Measurements from ENCODE around the gene ISYNA1. TPM values are rescaled to one million over a fixed set of nuclear protein-coding genes. Genes with fewer than 3 reads are reported as not detected.

The ISYNA1 gene
- total and polyA plus RNA-seq, 2 donors (not counting 3 experiments of a cell fraction or from before 2014, with no cell fraction given) = 69.0 to 70.2 TPM

DNA sequence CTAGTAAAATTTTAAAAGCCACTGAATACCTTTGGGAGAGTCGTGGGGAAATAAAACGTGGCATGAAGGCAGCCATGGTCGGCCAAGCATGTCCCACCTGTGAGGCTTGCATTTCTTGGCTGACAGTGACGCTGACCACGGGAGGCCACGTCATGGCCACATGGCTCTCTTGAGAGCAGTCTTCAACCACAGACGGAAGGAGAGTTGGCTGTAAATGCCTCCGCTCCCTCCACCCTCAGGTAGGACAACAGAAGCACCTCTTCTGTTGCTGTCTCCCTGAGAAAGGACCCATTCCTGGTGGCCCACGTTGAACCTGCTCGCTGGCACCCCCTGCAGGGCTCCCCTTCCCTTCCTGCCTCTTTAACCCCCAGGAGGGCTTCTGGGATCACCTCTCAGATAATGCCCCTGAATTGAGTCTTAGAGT is 29.9 kb downstream of the ISYNA1 start:
- H3K27ac ChIP-seq (ENCODE audit: insufficient read depth, low read depth, low read length) = no peak overlapping the region
- FAIRE-seq (peak; percentile 80), DNase-seq (ENCODE audit: low read depth, low spot score) (no peak)
- CTCF ChIA-PET = interaction anchor here (7.9 kb wide), 1 partner anchor 19 kb away, joined by 64 read pairs; no protein-coding TSS in a partner anchor
- H3K4me2 ChIP-seq (ENCODE audit: insufficient read depth, low read length) = no peak overlapping the region
- POLR2A ChIA-PET = no interaction called here
- dilution Hi-C loops (cut with MboI; ENCODE audit: extremely low pct_ligation_motif_present, low sequenced_read_pairs) (no loop called here), intact Hi-C loops (cut with micrococcal nuclease) (no loop called here)
- no peaks in the 10 kb centered on the region for H3K9me3 ChIP-seq (replicated peaks; ENCODE audit: control insufficient read depth, insufficient read depth, low read length)
- no peak overlapping the region for H3K4me3 ChIP-seq (replicated peaks in 1 of 3; ENCODE audit: insufficient read depth in 1 of 3, low read depth in 1 of 3, low read length in 3 of 3)
- H3K4me1 ChIP-seq (ENCODE audit: control insufficient read depth, extremely low read depth, insufficient read depth, low read length) = no peaks in the 10 kb centered on the region
- H3K9ac ChIP-seq (replicated peaks; ENCODE audit: extremely low read depth, insufficient read depth, low read length) = no peak overlapping the region
- H3K9me1 ChIP-seq (replicated peaks; ENCODE audit: control insufficient read depth, extremely low read depth, insufficient read depth, low read length) = no peaks in the 10 kb centered on the region
- no peaks in the 10 kb centered on the region for H3K79me2 ChIP-seq (ENCODE audit: control insufficient read depth, insufficient read depth, low read length)
- no TSS peak for BruUV-seq (replicated peaks)
- TF ChIP-seq EZH2 (IDR thresholded peaks at IDR 0.05; ENCODE audit: borderline replicate concordance, low read depth, low read length, severe bottlenecking) = no peak
- TF ChIP-seq MYC (IDR thresholded peaks at IDR 0.05; ENCODE audit: low read depth, low read length) = no peak
- no peak for TF ChIP-seq POLR2AphosphoS5 (IDR thresholded peaks at IDR 0.05; ENCODE audit: insufficient read depth, low read depth, low read length)
- TF ChIP-seq GATA2 (IDR thresholded peaks at IDR 0.05; ENCODE audit: insufficient read depth, insufficient read length, low read depth, low read length) = no peak
- TF ChIP-seq JUN (IDR thresholded peaks at IDR 0.05; ENCODE audit: borderline replicate concordance, insufficient read depth, insufficient read length, low read depth) = no peak
- peak; percentile 55 to 69 for TF ChIP-seq CTCF (IDR thresholded peaks at IDR 0.05; ENCODE audit: extremely low read depth in 1 of 2, insufficient read depth in 1 of 2, low read depth in 1 of 2, low read length in 2 of 2)
- no peaks in the 10 kb centered on the region for H4K20me1 ChIP-seq (replicated peaks; ENCODE audit: control insufficient read depth, extremely low read depth, insufficient read depth, low read length)
- no peak overlapping the region for H2AFZ ChIP-seq (ENCODE audit: low read depth, low read length)
- no peaks in the 10 kb centered on the region for H3K36me3 ChIP-seq (ENCODE audit: control insufficient read depth in 2 of 2, extremely low read depth in 1 of 2, insufficient read depth in 2 of 2, low read length in 2 of 2)
- H3K27me3 ChIP-seq (ENCODE audit: control insufficient read depth in 2 of 2, insufficient read depth in 2 of 2, low read length in 2 of 2) = no peaks in the 10 kb centered on the region
